Anterior cingulate cortex (tissue), 58 donors: Measurements from ENCODE around the gene SMYD3.
"Not testable (repeated sequence)": the region's sequence is repeated elsewhere in the genome, so short reads cannot be mapped to it uniquely, and the experiment has no call there.

Experiments used
- DNase-seq, 58 donors: peaks; one replicate each; lab custom pipeline; 2025; lab: John Stamatoyannopoulos, UW

SMYD3 gene

GRCh38 chr1:245983294-245983967, 523.6 kb downstream of the SMYD3 start:
- DNase-seq: no peak

GRCh38 chr1:245979589-245979988, 527.5 kb downstream of the SMYD3 start:
- no peak for DNase-seq

- DNase-seq: no peak
Observed at GRCh38 chr1:245978915-245979314, 528.2 kb downstream of the SMYD3 start.

GRCh38 chr1:245972476-245972875, 534.6 kb downstream of the SMYD3 start:
- DNase-seq: no peak

- DNase-seq: no peak
Observed at GRCh38 chr1:245971711-245972085, 535.4 kb downstream of the SMYD3 start.

GRCh38 chr1:245971076-245971710, 535.9 kb downstream of the SMYD3 start:
- DNase-seq: not testable (repeated sequence)

- DNase-seq: no peak
Observed at GRCh38 chr1:245969283-245969682, 537.8 kb downstream of the SMYD3 start.

GRCh38 chr1:245968775-245969174, 538.3 kb downstream of the SMYD3 start:
- DNase-seq: no peak

- DNase-seq: no peak
Observed at GRCh38 chr1:245965398-245965797, 541.7 kb downstream of the SMYD3 start.

- DNase-seq: no peak
Observed at GRCh38 chr1:245963649-245964048, 543.4 kb downstream of the SMYD3 start.

- no peak for DNase-seq
Observed at GRCh38 chr1:245962453-245962852, 544.6 kb downstream of the SMYD3 start.

- DNase-seq: no peak
Observed at GRCh38 chr1:245961137-245961540, 545.9 kb downstream of the SMYD3 start.

GRCh38 chr1:245960171-245960570, 546.9 kb downstream of the SMYD3 start:
- no peak for DNase-seq

- DNase-seq: no peak
Observed at GRCh38 chr1:245958016-245958415, 549.1 kb downstream of the SMYD3 start.

GRCh38 chr1:245957427-245957826, 549.7 kb downstream of the SMYD3 start:
- no peak for DNase-seq

- no peak for DNase-seq
Observed at GRCh38 chr1:245956225-245956624, 550.9 kb downstream of the SMYD3 start.

- no peak for DNase-seq
Observed at GRCh38 chr1:245953876-245954660, 553.0 kb downstream of the SMYD3 start.

- no peak for DNase-seq
Observed at GRCh38 chr1:245952383-245953026, 554.6 kb downstream of the SMYD3 start.

GRCh38 chr1:245948786-245949185, 558.3 kb downstream of the SMYD3 start:
- DNase-seq: no peak

- no peak for DNase-seq
Observed at GRCh38 chr1:245946905-245947304, 560.2 kb downstream of the SMYD3 start.

GRCh38 chr1:245945136-245945535, 561.9 kb downstream of the SMYD3 start:
- DNase-seq: not testable (repeated sequence)
